ENCODE results near the gene CCR6.

CCR6 gene

GRCh38 chr6:167122041-167122826, 662 bp upstream of the CCR6 start:
- DNase-seq: no peak

GRCh38 chr6:167124753-167125152, 1.9 kb downstream of the CCR6 start:
- DNase-seq: no peak

GRCh38 chr6:167125410-167125809, 2.5 kb downstream of the CCR6 start:
- no peak for DNase-seq

- no peak for DNase-seq
Observed at GRCh38 chr6:167125855-167126349, 3.0 kb downstream of the CCR6 start.

- DNase-seq: no peak
Observed at GRCh38 chr6:167127785-167128531, 5.1 kb downstream of the CCR6 start.

- DNase-seq: no peak
Observed at GRCh38 chr6:167129159-167129558, 6.3 kb downstream of the CCR6 start.

- DNase-seq: no peak
Observed at GRCh38 chr6:167129562-167129961, 6.7 kb downstream of the CCR6 start.

- DNase-seq: no peak
Observed at GRCh38 chr6:167130008-167130677, 7.2 kb downstream of the CCR6 start.

DNA sequence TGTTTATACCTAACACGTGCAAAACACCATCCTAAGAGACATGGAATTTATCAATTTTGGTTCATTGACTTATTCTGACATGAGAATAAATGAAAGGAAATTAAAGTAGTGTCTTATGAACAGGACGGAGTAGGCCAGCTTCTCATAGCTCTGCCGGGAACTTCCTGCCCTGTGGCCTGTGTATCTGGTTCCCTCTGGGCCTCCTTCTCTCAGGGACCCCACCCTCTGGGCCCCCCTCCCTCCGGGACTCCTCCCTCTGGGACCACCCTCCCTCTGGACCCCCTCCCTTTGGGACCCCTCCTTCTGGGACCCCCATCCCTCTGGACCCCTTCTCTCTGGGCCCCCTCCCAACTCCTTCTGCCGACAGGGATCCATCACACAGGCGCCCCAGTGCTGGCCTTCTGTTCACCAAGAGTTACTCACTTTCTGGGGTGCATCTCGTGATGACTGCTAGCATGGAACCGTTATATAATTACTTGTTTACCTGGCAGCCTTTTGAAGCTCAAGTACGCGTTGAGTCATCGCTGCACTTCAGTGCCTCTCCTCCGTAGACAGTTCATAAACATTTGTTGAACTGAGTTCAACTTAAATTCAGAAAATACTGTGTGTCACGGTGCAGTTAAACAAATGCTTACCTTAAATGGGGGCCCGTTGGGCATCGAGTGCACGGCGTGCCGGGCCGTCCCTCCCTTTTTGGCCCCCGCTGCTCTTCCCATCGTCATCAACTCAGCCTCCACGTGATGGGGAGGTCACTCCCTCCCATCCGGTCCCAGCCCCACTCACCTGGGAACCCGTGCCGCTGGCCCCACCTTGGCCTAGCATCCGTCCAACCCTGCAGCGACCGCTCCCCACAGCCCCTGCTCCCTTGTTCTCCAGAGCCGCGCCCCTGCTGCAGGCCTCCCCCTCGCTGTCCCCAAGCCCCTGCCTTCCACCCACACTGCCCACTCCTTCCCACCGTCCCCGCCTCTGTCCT, 8.1 kb downstream of the CCR6 start:
- no peak for DNase-seq

- DNase-seq: no peak
Observed at GRCh38 chr6:167134448-167135328, 11.8 kb downstream of the CCR6 start.

GRCh38 chr6:167136376-167136775, 13.5 kb downstream of the CCR6 start:
- no peak for DNase-seq

DNA sequence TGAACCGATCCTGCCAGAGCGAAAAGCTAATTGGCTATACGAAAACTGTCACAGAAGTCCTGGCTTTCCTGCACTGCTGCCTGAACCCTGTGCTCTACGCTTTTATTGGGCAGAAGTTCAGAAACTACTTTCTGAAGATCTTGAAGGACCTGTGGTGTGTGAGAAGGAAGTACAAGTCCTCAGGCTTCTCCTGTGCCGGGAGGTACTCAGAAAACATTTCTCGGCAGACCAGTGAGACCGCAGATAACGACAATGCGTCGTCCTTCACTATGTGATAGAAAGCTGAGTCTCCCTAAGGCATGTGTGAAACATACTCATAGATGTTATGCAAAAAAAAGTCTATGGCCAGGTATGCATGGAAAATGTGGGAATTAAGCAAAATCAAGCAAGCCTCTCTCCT, 14.2 kb downstream of the CCR6 start:
- DNase-seq: no peak

DNA sequence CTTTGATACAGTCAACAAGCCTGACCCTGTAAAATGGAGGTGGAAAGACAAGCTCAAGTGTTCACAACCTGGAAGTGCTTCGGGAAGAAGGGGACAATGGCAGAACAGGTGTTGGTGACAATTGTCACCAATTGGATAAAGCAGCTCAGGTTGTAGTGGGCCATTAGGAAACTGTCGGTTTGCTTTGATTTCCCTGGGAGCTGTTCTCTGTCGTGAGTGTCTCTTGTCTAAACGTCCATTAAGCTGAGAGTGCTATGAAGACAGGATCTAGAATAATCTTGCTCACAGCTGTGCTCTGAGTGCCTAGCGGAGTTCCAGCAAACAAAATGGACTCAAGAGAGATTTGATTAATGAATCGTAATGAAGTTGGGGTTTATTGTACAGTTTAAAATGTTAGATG, 15.0 kb downstream of the CCR6 start:
- DNase-seq: no peak

DNA sequence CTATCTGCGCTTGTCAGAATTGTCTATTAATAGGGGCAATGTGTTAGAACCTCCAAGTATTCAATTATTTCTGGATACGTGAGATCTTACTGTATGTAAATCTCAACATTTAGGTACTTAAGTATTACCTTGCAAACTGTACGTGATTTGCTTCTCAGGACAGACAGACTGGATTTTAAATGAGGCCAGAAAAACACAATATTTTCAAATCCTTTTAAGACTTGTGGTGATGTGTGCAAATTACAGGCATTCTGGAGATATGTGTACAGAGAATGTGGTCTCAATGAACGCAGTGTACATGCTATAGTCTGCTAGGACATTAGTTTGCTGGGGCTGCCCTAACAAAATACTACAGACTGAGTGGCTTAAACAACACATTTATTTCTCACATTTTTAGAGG, 16.9 kb downstream of the CCR6 start:
- no peak for DNase-seq

DNA sequence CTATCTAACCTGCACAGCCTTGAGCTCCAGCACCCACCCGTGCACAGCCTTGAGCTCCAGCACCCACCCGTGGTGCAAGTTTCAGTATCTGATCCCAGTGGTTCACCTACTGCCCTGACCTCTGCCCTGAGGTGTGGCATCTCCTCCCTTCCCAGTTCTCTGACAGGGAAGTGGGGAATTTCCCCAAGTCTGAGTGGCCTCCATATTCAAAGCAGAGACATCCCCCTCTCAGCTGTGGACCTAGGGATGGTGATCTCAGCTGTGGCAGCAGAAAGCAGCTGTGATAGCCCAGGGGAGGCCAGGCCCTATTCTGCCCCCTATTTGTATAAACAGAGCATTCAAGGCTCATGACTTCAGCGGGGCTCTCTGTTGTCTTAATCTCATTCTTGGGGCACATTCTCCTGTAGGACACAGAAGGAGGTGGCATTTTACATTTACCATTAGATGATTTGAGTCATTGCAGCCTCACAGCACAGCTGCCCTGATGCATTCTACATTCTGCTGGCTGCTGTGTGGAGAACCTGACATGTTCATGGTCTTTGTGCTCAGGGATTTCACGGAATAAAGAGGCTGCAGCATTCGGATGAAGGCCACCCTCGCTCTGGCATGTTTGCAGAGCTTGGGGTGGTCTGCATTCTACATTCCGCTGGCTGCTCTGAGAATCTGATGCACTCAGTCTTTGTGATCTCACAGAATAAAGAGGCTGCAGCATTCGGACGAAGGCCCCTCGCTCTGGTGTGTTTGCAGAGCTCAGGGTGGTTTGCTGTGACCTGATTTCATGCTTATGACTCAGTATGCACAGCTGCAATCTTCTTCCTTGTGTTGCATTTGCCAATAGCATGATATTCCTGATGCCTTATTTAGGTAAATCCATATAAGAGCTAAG, 17.9 kb downstream of the CCR6 start:
- peak; percentile 12 for DNase-seq

DNA sequence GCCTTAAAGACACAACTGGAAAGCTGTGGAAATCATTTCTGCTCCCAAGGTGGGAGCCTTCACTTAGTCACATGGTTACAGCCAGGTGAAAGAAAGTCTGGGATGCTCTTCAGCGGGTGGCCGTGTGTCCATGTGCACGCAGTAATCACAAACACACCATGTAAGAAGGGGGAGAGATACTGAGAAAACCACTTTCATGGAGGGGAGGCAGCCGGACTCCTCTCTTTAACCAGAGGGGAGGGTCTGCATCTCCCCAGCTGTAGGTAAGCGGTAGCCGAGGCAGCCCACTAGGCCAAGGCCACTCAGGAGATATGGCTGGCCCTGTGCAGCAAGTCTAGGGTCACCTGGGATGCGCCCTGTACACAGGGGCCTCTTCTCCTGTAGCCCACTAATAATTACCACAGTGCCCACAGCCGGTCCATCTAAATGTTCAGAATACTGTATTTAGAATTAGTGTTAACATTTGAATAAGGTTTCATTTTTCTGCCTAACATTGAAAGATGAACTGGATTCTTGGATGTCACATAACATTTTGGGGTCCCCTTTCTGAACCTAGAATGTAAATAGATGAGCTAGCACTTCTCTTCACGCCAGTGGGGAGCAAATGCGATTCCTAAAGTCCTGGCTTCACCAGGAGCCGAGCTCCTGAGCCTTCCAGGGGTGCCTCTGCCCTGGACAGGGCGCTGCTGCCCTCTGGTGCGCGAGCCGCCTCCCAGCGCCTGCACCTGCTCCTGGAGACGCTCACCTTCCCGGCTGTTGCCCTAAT, 19.0 kb downstream of the CCR6 start:
- peak; percentile 78 for DNase-seq

- DNase-seq: no peak
Observed at GRCh38 chr6:167142433-167142761, 19.5 kb downstream of the CCR6 start.

GRCh38 chr6:167143041-167143440, 20.1 kb downstream of the CCR6 start:
- no peak for DNase-seq

- no peak for DNase-seq
Observed at GRCh38 chr6:167145461-167145860, 22.6 kb downstream of the CCR6 start.

DNA sequence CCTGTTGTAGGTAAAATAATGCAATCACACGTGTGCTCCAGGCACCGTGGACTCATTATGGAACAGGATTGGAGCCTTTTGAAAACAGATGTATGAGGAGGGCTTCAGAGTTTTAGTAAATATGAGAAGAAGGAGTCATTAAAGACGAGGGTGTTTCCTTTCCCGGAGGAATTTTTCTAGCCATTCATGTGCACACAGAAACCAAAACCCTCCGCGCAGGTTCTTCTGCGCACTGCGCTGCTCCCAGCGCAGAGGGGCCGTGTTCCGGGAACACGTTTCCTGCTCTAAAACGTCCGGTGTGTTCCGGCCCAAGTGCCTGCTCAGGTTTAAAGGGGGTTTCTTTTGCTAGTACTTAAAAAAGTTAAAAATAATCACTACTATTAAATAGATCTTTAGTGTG, 23.2 kb downstream of the CCR6 start:
- DNase-seq: no peak

Data from NCI-H82 (cell line).